Stimulated activated CD4-positive, alpha-beta T cell treated with anti-CD3 and anti-CD28 coated beads, Interleukin-1b, Interleukin-23, amount 100 ng/mL, for 1 hour (primary cell): Measurements from ENCODE around the gene RHBDF1.

Source experiments
- DNase-seq, 2 donors: peaks; one replicate each; pipeline ENCODE4 v3.0.0-alpha.2; 2020; ENCODE audit warnings: low read depth in 2 of 2

Gene RHBDF1

GRCh38 chr16:72561-73548 is at the start of gene RHBDF1:
RHBDF1 (minus strand) TSS chr16:72631; CDS start chr16:65015, 7,616 bp downstream.
- no peak for DNase-seq

- DNase-seq = no peak
These were observed 48.3 kb upstream of the RHBDF1 start for GRCh38 chr16:120756-121155.

- no peak for DNase-seq
These were observed 47.5 kb upstream of the RHBDF1 start for GRCh38 chr16:119835-120491.

- no peak for DNase-seq
These were observed 46.9 kb upstream of the RHBDF1 start for GRCh38 chr16:119295-119694.

GRCh38 chr16:118857-119256 is 46.4 kb upstream of the RHBDF1 start:
- no peak for DNase-seq

- DNase-seq = peak; percentile 31 to 48
These were observed 45.2 kb upstream of the RHBDF1 start for GRCh38 chr16:117379-118365.

GRCh38 chr16:116015-116414 is 43.6 kb upstream of the RHBDF1 start:
- DNase-seq = no peak

- DNase-seq = no peak
These were observed 41.9 kb upstream of the RHBDF1 start for GRCh38 chr16:114327-114726.

GRCh38 chr16:112153-112840 is 39.9 kb upstream of the RHBDF1 start:
- no peak for DNase-seq

GRCh38 chr16:106623-107324 is 34.3 kb upstream of the RHBDF1 start:
- DNase-seq = peak; percentile 16 to 23

GRCh38 chr16:105521-105920 is 33.1 kb upstream of the RHBDF1 start:
- DNase-seq = no peak

GRCh38 chr16:104928-105327 is 32.5 kb upstream of the RHBDF1 start:
- DNase-seq = no peak

- DNase-seq = no peak
These were observed 31.9 kb upstream of the RHBDF1 start for GRCh38 chr16:104355-104754.

GRCh38 chr16:102060-102855 is 29.8 kb upstream of the RHBDF1 start:
- DNase-seq = no peak

GRCh38 chr16:101586-101985 is 29.2 kb upstream of the RHBDF1 start:
- no peak for DNase-seq

- no peak for DNase-seq
These were observed 28.6 kb upstream of the RHBDF1 start for GRCh38 chr16:100989-101388.

GRCh38 chr16:97822-98221 is 25.4 kb upstream of the RHBDF1 start:
- no peak for DNase-seq

GRCh38 chr16:96935-97381 is 24.5 kb upstream of the RHBDF1 start:
- DNase-seq = peak; percentile 75 to 77

GRCh38 chr16:94918-95265 is 22.5 kb upstream of the RHBDF1 start:
- no peak for DNase-seq
